ENCODE results near the gene TSPAN12. TPM values are rescaled to one million over a fixed set of nuclear protein-coding genes. Genes with fewer than 3 reads are reported as not detected.
A peak's percentile ranks its signal among the peaks of the same experiment; 100 is the strongest.

TSPAN12 gene
- total RNA-seq, 1 experiment from 2014 or later: 7.4 TPM

DNA sequence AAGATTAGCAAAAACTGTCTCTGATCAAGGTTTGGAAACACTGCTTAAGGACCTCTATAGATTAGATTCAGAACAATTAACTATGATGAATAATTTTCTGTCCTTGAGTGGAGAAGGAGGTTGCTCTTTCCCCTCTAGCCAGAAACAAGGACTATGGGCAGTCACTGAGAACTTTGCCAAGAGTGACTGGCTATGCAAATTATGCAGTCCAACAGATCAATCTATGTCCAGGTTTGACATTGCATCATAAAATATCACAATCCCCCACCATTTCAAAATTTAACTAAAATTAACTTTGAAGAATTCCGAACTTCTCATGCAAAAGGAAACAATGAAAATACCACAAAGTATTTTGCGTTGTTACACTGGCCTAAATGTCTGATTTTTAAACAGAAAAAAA, 50.6 kb downstream of the TSPAN12 start (continued):
- TF ChIP-seq, protein P1, sequence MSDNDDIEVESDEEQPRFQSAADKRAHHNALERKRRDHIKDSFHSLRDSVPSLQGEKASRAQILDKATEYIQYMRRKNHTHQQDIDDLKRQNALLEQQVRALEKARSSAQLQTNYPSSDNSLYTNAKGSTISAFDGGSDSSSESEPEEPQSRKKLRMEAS (IDR thresholded peaks at IDR 0.05): no peak
- TF ChIP-seq EGR1 (IDR thresholded peaks at IDR 0.05; ENCODE audit: low read depth): no peak

DNA sequence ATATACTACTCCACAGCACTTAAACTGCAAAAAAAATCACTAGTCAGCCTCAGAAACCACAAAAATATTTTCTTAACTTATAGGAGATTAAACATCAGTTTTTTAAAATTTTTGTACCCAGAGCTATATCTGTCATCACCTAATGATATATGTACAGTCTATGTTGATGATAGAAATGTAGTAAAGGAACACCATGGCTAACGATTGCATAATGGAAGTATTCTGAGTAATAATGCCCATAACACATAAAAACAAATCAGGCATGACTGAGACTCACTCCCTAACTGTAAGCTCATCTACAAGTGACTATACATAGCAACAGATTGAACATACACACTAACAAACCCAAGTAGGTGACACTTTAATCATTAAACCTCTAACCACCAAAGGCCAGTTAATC, 51.3 kb downstream of the TSPAN12 start:
- Histone ChIP-seq H2AFZ (ENCODE audit: low read depth, low read length, poor library complexity, severe bottlenecking) (no peak overlapping the region), H3K27me3 (ENCODE audit: insufficient read depth, low read length) (no peaks in the 10 kb centered on the region), H3K4me3 (replicated peaks in 1 of 2; ENCODE audit: low read depth in 1 of 2, low read length in 2 of 2) (no peak overlapping the region), H4K20me1 (ENCODE audit: insufficient read depth) (no peaks in the 10 kb centered on the region), H3K9ac (ENCODE audit: low read length) (no peak overlapping the region), H3K27ac (ENCODE audit: low read depth, low read length) (no peak overlapping the region), H3K4me1 (ENCODE audit: control insufficient read depth in 1 of 2, insufficient read depth in 2 of 2, low read length in 2 of 2) (no peaks in the 10 kb centered on the region), H3K4me2 (ENCODE audit: low read length) (no peak overlapping the region), H3K36me3 (ENCODE audit: control insufficient read depth in 1 of 2, insufficient read depth in 2 of 2, low read length in 2 of 2) (no peaks in the 10 kb centered on the region), H3K9me3 (ENCODE audit: control insufficient read depth in 1 of 2, insufficient read depth in 1 of 2, low read depth in 1 of 2, low read length in 2 of 2) (no peaks in the 10 kb centered on the region), H3K9me2 (ENCODE audit: insufficient read depth) (no peaks in the 10 kb centered on the region), H3K79me2 (ENCODE audit: insufficient read depth, low read length) (no peaks in the 10 kb centered on the region)
- DNase-seq (ENCODE audit: low read depth, low spot score) (no peak), ATAC-seq (no peak)
- ChIA-PET CTCF (interaction anchor here (2.0 kb wide), 1 partner anchor 15 kb away, joined by 13 read pairs; no protein-coding TSS in a partner anchor), RAD21 (ENCODE audit: low non-redundant PET in 1 of 2, low total read pairs in 2 of 2, uncharacterized antibody in 2 of 2, unreplicated experiment in 2 of 2) (no interaction called here), POLR2A (interaction anchor here (1.4 kb wide), 1 partner anchor 141 kb away, joined by 3 read pairs; no protein-coding TSS in a partner anchor)
- BruUV-seq (replicated peaks): no TSS peak
- intact Hi-C loops (cut with micrococcal nuclease): loop anchor here (5.0 kb wide), 2 partner anchors 136 to 301 kb away; no protein-coding TSS in a partner anchor
- no peak for TF ChIP-seq JUND (IDR thresholded peaks at IDR 0.05)
- no peak for TF ChIP-seq TCF7L2 (IDR thresholded peaks at IDR 0.05; ENCODE audit: borderline replicate concordance, extremely low read depth, insufficient read depth, insufficient read length)

DNA sequence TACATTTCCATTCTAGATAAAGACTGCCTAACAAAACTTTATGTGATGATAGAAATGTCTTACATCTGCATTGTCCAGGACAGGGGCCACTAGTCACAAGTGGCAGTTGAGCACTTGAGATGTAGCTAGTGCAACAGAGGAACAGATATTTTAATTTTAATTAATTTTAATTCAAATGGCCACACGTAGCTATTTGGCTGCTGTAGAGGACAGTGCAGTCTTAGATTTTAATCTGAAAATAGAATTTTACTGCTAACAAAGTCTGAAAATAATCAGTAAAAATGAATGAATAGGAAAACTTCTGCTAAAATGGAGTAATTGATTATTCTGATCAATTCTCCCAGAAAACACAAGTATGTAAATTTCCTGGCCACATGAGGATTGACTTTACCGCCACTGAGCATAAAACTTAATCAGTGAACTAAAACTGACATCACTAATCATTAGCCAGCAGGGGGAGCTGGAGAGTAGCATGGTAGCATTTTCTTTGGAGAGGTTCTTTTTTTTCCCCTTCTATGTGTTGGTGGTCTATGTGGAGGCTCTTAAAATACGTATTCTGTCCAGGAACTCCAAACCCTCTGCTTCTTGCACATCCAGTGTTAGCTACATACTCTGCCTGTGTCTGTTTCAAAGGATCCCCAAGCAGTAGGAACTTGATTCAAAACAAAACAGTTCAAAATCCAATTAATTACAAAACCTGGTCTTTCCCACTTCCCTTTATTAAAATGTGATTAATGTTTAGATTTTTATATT, 52.1 kb downstream of the TSPAN12 start:
- H3K9me3 ChIP-seq (ENCODE audit: control insufficient read depth in 1 of 2, insufficient read depth in 1 of 2, low read depth in 1 of 2, low read length in 2 of 2): no peaks in the 10 kb centered on the region
- no peak overlapping the region for H3K4me2 ChIP-seq (ENCODE audit: low read length)
- H3K9me2 ChIP-seq (ENCODE audit: insufficient read depth): no peaks in the 10 kb centered on the region
- no peaks in the 10 kb centered on the region for H3K27me3 ChIP-seq (ENCODE audit: insufficient read depth, low read length)
- TF ChIP-seq, protein P2, sequence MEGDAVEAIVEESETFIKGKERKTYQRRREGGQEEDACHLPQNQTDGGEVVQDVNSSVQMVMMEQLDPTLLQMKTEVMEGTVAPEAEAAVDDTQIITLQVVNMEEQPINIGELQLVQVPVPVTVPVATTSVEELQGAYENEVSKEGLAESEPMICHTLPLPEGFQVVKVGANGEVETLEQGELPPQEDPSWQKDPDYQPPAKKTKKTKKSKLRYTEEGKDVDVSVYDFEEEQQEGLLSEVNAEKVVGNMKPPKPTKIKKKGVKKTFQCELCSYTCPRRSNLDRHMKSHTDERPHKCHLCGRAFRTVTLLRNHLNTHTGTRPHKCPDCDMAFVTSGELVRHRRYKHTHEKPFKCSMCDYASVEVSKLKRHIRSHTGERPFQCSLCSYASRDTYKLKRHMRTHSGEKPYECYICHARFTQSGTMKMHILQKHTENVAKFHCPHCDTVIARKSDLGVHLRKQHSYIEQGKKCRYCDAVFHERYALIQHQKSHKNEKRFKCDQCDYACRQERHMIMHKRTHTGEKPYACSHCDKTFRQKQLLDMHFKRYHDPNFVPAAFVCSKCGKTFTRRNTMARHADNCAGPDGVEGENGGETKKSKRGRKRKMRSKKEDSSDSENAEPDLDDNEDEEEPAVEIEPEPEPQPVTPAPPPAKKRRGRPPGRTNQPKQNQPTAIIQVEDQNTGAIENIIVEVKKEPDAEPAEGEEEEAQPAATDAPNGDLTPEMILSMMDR (IDR thresholded peaks at IDR 0.05 in 2 of 3, conservative IDR thresholded peaks at IDR 0.05 in 1 of 3; ENCODE audit: borderline replicate concordance in 1 of 3, insufficient read depth in 1 of 3, low read depth in 2 of 3, low read length in 2 of 3): peak; percentile 65 to 85 (median 76)
- TF ChIP-seq RAD21 (IDR thresholded peaks at IDR 0.05; ENCODE audit: low read depth) (peak; percentile 70), SRF (IDR thresholded peaks at IDR 0.05; ENCODE audit: low read depth) (no peak), EZH2phosphoT487 (IDR thresholded peaks at IDR 0.05; ENCODE audit: borderline replicate concordance) (no peak), POLR2AphosphoS5 (IDR thresholded peaks at IDR 0.05; ENCODE audit: low read depth, low read length) (no peak)
- H2AFZ ChIP-seq (ENCODE audit: low read depth, low read length, poor library complexity, severe bottlenecking): peak overlapping the region; percentile 60
- no peak overlapping the region for H3K4me3 ChIP-seq (replicated peaks in 1 of 2; ENCODE audit: low read depth in 1 of 2, low read length in 2 of 2)
- no peaks in the 10 kb centered on the region for H3K4me1 ChIP-seq (ENCODE audit: control insufficient read depth in 1 of 2, insufficient read depth in 2 of 2, low read length in 2 of 2)
- no peaks in the 10 kb centered on the region for H3K79me2 ChIP-seq (ENCODE audit: insufficient read depth, low read length)
- no peaks in the 10 kb centered on the region for H3K36me3 ChIP-seq (ENCODE audit: control insufficient read depth in 1 of 2, insufficient read depth in 2 of 2, low read length in 2 of 2)
- ChIA-PET CTCF (interaction anchor here (0.6 to 2.0 kb wide), 9 partner anchors 9 to 301 kb away, joined by 3 to 20 read pairs (median 3); no protein-coding TSS in a partner anchor), POLR2A (no interaction called here), RAD21 (ENCODE audit: low non-redundant PET in 1 of 2, low total read pairs in 2 of 2, uncharacterized antibody in 2 of 2, unreplicated experiment in 2 of 2) (no interaction called here)
- intact Hi-C loops (cut with micrococcal nuclease): loop anchor here (5.0 kb wide), 2 partner anchors 136 to 301 kb away; no protein-coding TSS in a partner anchor
- H3K9ac ChIP-seq (ENCODE audit: low read length): no peak overlapping the region
- ATAC-seq (peak; percentile 83), DNase-seq (ENCODE audit: low read depth, low spot score) (peak; percentile 40)
- no TSS peak for BruUV-seq (replicated peaks)
- H4K20me1 ChIP-seq (ENCODE audit: insufficient read depth): no peaks in the 10 kb centered on the region
- H3K27ac ChIP-seq (ENCODE audit: low read depth, low read length): no peak overlapping the region
